MM.1S (cell line): ENCODE measurements around the gene SLC8A1.

ENCODE experiments used
- DNase-seq: peaks from one replicate; pipeline ENCODE4 v3.0.0-alpha.2; 2015
- H2AFZ ChIP-seq: fragments of 300-600 bp; sonication (generic); 2 replicates; pipeline ENCODE4 v1.6.0; 2016; ENCODE audit warnings: antibody characterized with exemption, low read length
- H3F3A ChIP-seq: fragments of 300-600 bp; sonication (generic); 2 replicates; pipeline ENCODE4 v1.6.1; 2016; ENCODE audit warnings: mild to moderate bottlenecking, antibody characterized with exemption, low read length, moderate library complexity, mixed read lengths; ENCODE audit not compliant: insufficient read depth
- H3K27ac ChIP-seq: fragments of 300-600 bp; sonication (generic); 2 replicates; pipeline ENCODE4 v1.5.1; 2016; ENCODE audit warnings: mild to moderate bottlenecking, low read length
- H3K27me3 ChIP-seq: fragments of 300-600 bp; sonication (generic); replicated peaks from 2 replicates; pipeline ENCODE4 v1.6.0; 2016; ENCODE audit warnings: low read length; ENCODE audit not compliant: insufficient read depth
- H3K36me3 ChIP-seq: fragments of 300-600 bp; sonication (generic); replicated peaks from 2 replicates; pipeline ENCODE4 v1.6.1; 2016; ENCODE audit warnings: mild to moderate bottlenecking, low read length, mixed read lengths; ENCODE audit not compliant: insufficient read depth
- H3K4me1 ChIP-seq: fragments of 300-600 bp; sonication (generic); 2 replicates; pipeline ENCODE4 v1.6.1; 2016; ENCODE audit warnings: low read length, mixed read lengths
- H3K4me2 ChIP-seq: fragments of 300-600 bp; sonication (generic); 2 replicates; pipeline ENCODE4 v1.6.0; 2016; ENCODE audit warnings: low read depth, low read length
- H3K4me3 ChIP-seq: fragments of 300-600 bp; sonication (generic); 2 replicates; pipeline ENCODE4 v1.5.1; 2016; ENCODE audit warnings: low read length, mixed read lengths
- H3K79me2 ChIP-seq: fragments of 300-600 bp; sonication (generic); 2 replicates; pipeline ENCODE4 v1.6.1; 2016; ENCODE audit warnings: mixed run types, low read length, mixed read lengths
- H3K9ac ChIP-seq: fragments of 300-600 bp; sonication (generic); 2 replicates; pipeline ENCODE4 v1.6.1; 2016; ENCODE audit warnings: low read length, mixed read lengths
- H3K9me2 ChIP-seq: fragments of 300-600 bp; sonication (generic); replicated peaks from 2 replicates; pipeline ENCODE4 v1.6.1; 2016; ENCODE audit warnings: mild to moderate bottlenecking, low read length, mixed read lengths; ENCODE audit not compliant: insufficient read depth
- H3K9me3 ChIP-seq: fragments of 300-600 bp; sonication (generic); replicated peaks from 2 replicates; pipeline ENCODE4 v1.6.1; 2016; ENCODE audit warnings: mild to moderate bottlenecking, low read length, mixed read lengths; ENCODE audit not compliant: insufficient read depth
- H4K20me1 ChIP-seq: fragments of 300-600 bp; sonication (generic); 2 replicates; pipeline ENCODE4 v1.6.1; 2016; ENCODE audit warnings: mild to moderate bottlenecking, low read length, moderate library complexity, mixed read lengths; ENCODE audit not compliant: insufficient read depth
- CTCF ChIP-seq: fragments of 300-600 bp; sonication (generic); IDR thresholded peaks from 2 replicates; pipeline ENCODE4 v1.5.1; 2016; ENCODE audit warnings: antibody characterized with exemption, low read length, mixed read lengths
- EZH2 ChIP-seq: fragments of 300-600 bp; sonication (generic); optimal IDR thresholded peaks from 2 replicates; pipeline ENCODE3; 2017; ENCODE audit warnings: low read depth, mild to moderate bottlenecking, antibody characterized with exemption, low read length, mixed read lengths
- EZH2phosphoT487 ChIP-seq: fragments of 300-600 bp; sonication (generic); IDR thresholded peaks from 2 replicates; pipeline ENCODE4 v1.6.1; 2018; ENCODE audit warnings: antibody characterized with exemption, low read length

The SLC8A1 gene

GRCh38 chr2:40126006-40126405 lies 325.9 kb downstream of the SLC8A1 start:
- no peak overlapping the region for H2AFZ ChIP-seq
- no peaks in the 10 kb centered on the region for H3K27me3 ChIP-seq
- no peak overlapping the region for H3K27ac ChIP-seq
- H3K9me2 ChIP-seq = no peaks in the 10 kb centered on the region
- H3K4me2 ChIP-seq = no peak overlapping the region
- H3K9me3 ChIP-seq = no peaks in the 10 kb centered on the region
- no peaks in the 10 kb centered on the region for H3K79me2 ChIP-seq
- no peaks in the 10 kb centered on the region for H4K20me1 ChIP-seq
- no peak for TF ChIP-seq CTCF
- TF ChIP-seq EZH2 = no peak
- no peak for TF ChIP-seq EZH2phosphoT487
- no peak for DNase-seq
- H3K4me1 ChIP-seq = no peaks in the 10 kb centered on the region
- no peak overlapping the region for H3K9ac ChIP-seq
- H3F3A ChIP-seq = no peaks in the 10 kb centered on the region
- no peaks in the 10 kb centered on the region for H3K36me3 ChIP-seq
- H3K4me3 ChIP-seq = no peak overlapping the region

GRCh38 chr2:40123746-40124145 lies 328.1 kb downstream of the SLC8A1 start:
- no peaks in the 10 kb centered on the region for H3K9me2 ChIP-seq
- no peak overlapping the region for H3K27ac ChIP-seq
- no peak for TF ChIP-seq EZH2phosphoT487
- no peak for TF ChIP-seq CTCF
- no peaks in the 10 kb centered on the region for H3K27me3 ChIP-seq
- H3K79me2 ChIP-seq = no peaks in the 10 kb centered on the region
- H3K4me1 ChIP-seq = no peaks in the 10 kb centered on the region
- no peak for DNase-seq
- no peak overlapping the region for H2AFZ ChIP-seq
- no peaks in the 10 kb centered on the region for H4K20me1 ChIP-seq
- H3F3A ChIP-seq = no peaks in the 10 kb centered on the region
- H3K9me3 ChIP-seq = no peaks in the 10 kb centered on the region
- H3K36me3 ChIP-seq = no peaks in the 10 kb centered on the region
- no peak overlapping the region for H3K4me2 ChIP-seq
- no peak overlapping the region for H3K4me3 ChIP-seq
- no peak overlapping the region for H3K9ac ChIP-seq

GRCh38 chr2:40123326-40123725 lies 328.6 kb downstream of the SLC8A1 start:
- H3K27ac ChIP-seq = no peak overlapping the region
- H3K9ac ChIP-seq = no peak overlapping the region
- H2AFZ ChIP-seq = no peak overlapping the region
- TF ChIP-seq EZH2phosphoT487 (no peak), EZH2 (no peak), CTCF (no peak)
- H3K79me2 ChIP-seq = no peaks in the 10 kb centered on the region
- no peaks in the 10 kb centered on the region for H3K9me2 ChIP-seq
- DNase-seq = no peak
- no peaks in the 10 kb centered on the region for H3K27me3 ChIP-seq
- no peak overlapping the region for H3K4me2 ChIP-seq
- no peaks in the 10 kb centered on the region for H3K36me3 ChIP-seq
- H3F3A ChIP-seq = no peaks in the 10 kb centered on the region
- H3K4me1 ChIP-seq = no peaks in the 10 kb centered on the region
- no peak overlapping the region for H3K4me3 ChIP-seq
- no peaks in the 10 kb centered on the region for H4K20me1 ChIP-seq
- H3K9me3 ChIP-seq = no peaks in the 10 kb centered on the region

DNA sequence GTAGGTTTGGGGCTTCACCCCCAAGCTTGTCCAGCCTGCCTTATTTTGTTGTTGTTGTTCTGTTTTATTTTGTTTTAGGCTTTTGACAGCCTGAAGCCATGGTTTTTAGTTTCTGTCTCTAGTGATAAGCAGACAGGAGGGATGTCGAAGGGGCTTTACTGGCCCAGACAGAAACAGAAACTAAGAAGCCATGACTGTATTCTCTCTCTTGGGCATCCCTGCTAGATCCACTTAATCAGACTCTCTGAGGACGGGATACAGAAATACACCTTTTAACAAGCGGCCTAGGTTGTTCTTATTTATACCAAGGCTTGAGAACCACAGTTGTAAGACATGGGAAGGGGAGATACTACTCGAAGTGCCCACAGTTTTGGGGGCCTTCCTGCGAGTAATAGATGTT lies 330.9 kb downstream of the SLC8A1 start:
- Histone ChIP-seq H3K36me3 (no peaks in the 10 kb centered on the region), H3K27ac (no peak overlapping the region), H3K79me2 (no peaks in the 10 kb centered on the region), H2AFZ (no peak overlapping the region), H3K9me2 (no peaks in the 10 kb centered on the region), H3K4me2 (no peak overlapping the region), H3K9me3 (no peaks in the 10 kb centered on the region), H3K9ac (no peak overlapping the region), H4K20me1 (no peaks in the 10 kb centered on the region), H3F3A (no peaks in the 10 kb centered on the region), H3K27me3 (no peaks in the 10 kb centered on the region), H3K4me1 (no peaks in the 10 kb centered on the region), H3K4me3 (no peak overlapping the region)
- TF ChIP-seq CTCF (no peak), EZH2 (no peak), EZH2phosphoT487 (no peak)
- peak; percentile 23 for DNase-seq
